NT2/D1 (cell line): ENCODE measurements around the gene MYORG.

ENCODE experiments used
- SUZ12 ChIP-seq: IDR thresholded peaks from 2 replicates; pipeline ENCODE4 v1.6.1; 2011; ENCODE audit not compliant: insufficient read length, insufficient read depth; ENCODE audit errors: extremely low read depth
- ZNF274 ChIP-seq: IDR thresholded peaks from 2 replicates; pipeline ENCODE4 v1.6.1; 2011; ENCODE audit warnings: mild to moderate bottlenecking, low read depth, low read length

DNA sequence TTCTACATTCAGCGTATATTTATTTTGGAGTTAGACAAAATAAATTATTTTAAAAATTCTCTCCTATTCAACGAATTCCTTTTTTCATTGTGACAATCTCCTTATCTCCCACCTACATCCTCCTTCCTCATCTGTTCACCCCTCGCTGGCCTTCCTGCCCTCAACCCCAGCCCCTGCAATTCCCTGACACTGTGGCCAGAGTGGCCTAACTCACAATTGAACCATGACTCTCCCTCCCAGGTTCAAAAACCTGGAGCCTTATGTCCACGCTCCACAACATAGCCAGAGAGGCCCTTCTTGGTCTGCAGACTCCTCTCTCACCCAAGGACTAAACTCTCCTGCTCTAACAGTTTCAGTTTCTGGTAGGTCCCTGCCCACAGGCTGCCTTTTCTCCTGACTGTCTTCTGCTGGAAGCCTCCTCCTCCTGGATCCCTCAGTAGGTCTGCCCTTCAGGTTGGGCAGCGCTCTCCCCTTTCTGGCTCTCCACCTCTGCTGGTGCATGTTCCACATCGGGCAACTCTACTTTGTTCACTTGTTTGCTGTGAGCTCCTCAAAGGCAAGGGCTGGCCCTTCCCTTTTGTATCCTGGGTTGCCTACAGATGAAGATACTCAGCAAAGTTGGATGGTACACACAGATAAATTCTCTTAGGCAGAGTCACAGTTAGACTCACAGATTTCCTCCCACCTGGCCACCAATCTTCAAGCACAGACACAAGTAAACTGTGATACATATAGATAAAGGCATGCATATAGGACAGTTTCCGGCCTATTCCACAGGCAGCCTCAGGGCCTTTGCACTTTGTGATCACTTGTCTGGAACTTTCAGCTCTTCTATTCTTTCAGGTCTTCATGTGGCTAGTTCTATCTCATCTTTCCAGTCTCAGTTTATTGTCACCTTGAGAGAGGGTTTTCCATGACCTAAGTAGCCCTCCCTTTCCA, 19.8 kb upstream of the MYORG start:
- TF ChIP-seq SUZ12, result no peak
- TF ChIP-seq ZNF274, result no peak
